Myometrial cell (primary cell): ENCODE data around the gene LCNL1. TPM values are rescaled to one million over a fixed set of nuclear protein-coding genes. Genes with fewer than 3 reads are reported as not detected.

Experiments
- total RNA-seq: library from RNA; depleted of rRNA; stranded (reverse); fragments of >200 nt; gene quantifications from 2 replicates; pipeline ENCODE4 v1.2.3, GENCODE V29; 2015

Gene LCNL1
- total RNA-seq: 0.29 and 0.35 TPM in 2 replicates

GRCh38 chr9:136982232-136983051 is at the start of gene LCNL1:
TSS of gene LCNL1 (plus strand) at chr9:136982993. CDS start at chr9:136983587, 594 bp downstream.

GRCh38 chr9:136944519-136945332 is 38.1 kb upstream of the LCNL1 start, which contains the start of the genes C8G and FBXW5:
TSS of gene C8G (plus strand) at chr9:136945243. CDS start at chr9:136945321, 78 bp downstream.
TSS of gene FBXW5 (minus strand) at chr9:136944738. CDS start at chr9:136944083, 655 bp downstream.

GRCh38 chr9:136951541-136952320 is 31.1 kb upstream of the LCNL1 start, which contains the start of gene LCN12:
TSS of gene LCN12 (plus strand) at chr9:136952273. CDS start at chr9:136952328, 55 bp downstream.

GRCh38 chr9:136977223-136977622 is 5.6 kb upstream of the LCNL1 start, which contains the start of gene PTGDS:
TSS of gene PTGDS (plus strand) at chr9:136977504. CDS start at chr9:136977579, 75 bp downstream.

GRCh38 chr9:136991993-136992818 is 9.4 kb downstream of the LCNL1 start, which contains the start of gene PAXX:
TSS of gene PAXX (plus strand) at chr9:136992422. CDS start at chr9:136992444, 22 bp downstream.

GRCh38 chr9:136996361-136997292 is 13.8 kb downstream of the LCNL1 start, which contains the start of gene CLIC3:
TSS of gene CLIC3 (minus strand) at chr9:136996568. CDS start at chr9:136996543, 25 bp downstream.

GRCh38 chr9:137027369-137028262 is 44.8 kb downstream of the LCNL1 start, which contains the start of gene ABCA2:
TSS of gene ABCA2 (minus strand) at chr9:137028237. CDS start at chr9:137028140, 97 bp downstream.

GRCh38 chr9:137031904-137032640 is 49.3 kb downstream of the LCNL1 start, which contains the start of gene FUT7:
TSS of gene FUT7 (minus strand) at chr9:137032088. CDS start at chr9:137031991, 97 bp downstream.

Other genes with a start within 250 kb of the LCNL1 start
- not detected in 2 replicates for gene LCN10, start 240.1 kb upstream of the LCNL1 start, total RNA-seq
- not detected in 2 replicates for gene LCN6, start 234.5 kb upstream of the LCNL1 start, total RNA-seq
- not detected in 2 replicates for gene LCN8, start 224.8 kb upstream of the LCNL1 start, total RNA-seq
- gene LCN15, start 218.5 kb upstream of the LCNL1 start, total RNA-seq: not detected in 2 replicates
- gene TMEM141, start 191.6 kb upstream of the LCNL1 start, total RNA-seq: 84.2 and 107 TPM in 2 replicates
- gene CCDC183, start 186.7 kb upstream of the LCNL1 start, total RNA-seq: under 0.01 TPM in 1 of 2 replicates, not detected in the other
- 93.4 and 94.1 TPM in 2 replicates for gene RABL6, start 175.0 kb upstream of the LCNL1 start, total RNA-seq
- gene AJM1, start 140.5 kb upstream of the LCNL1 start, total RNA-seq: 1.4 TPM in 1 of 2 replicates, not detected in the other
- 116 and 117 TPM in 2 replicates for gene PHPT1, start 133.6 kb upstream of the LCNL1 start, total RNA-seq
- gene MAMDC4, start 130.6 kb upstream of the LCNL1 start, total RNA-seq: 0.71 and 1.4 TPM in 2 replicates
- gene EDF1, start 116.7 kb upstream of the LCNL1 start, total RNA-seq: 389 and 408 TPM in 2 replicates
- 10.3 and 13.5 TPM in 2 replicates for gene TRAF2, start 96.5 kb upstream of the LCNL1 start, total RNA-seq
- gene FBXW5, start 38.3 kb upstream of the LCNL1 start, total RNA-seq: 150 and 202 TPM in 2 replicates
- gene C8G, start 37.8 kb upstream of the LCNL1 start, total RNA-seq: not detected in 2 replicates
- not detected in 2 replicates for gene LCN12, start 30.7 kb upstream of the LCNL1 start, total RNA-seq
- gene PTGDS, start 5.5 kb upstream of the LCNL1 start, total RNA-seq: 16.1 and 28.3 TPM in 2 replicates
- 38.8 and 45.3 TPM in 2 replicates for gene PAXX, start 9.4 kb downstream of the LCNL1 start, total RNA-seq
- 21.6 and 29.6 TPM in 2 replicates for gene CLIC3, start 13.6 kb downstream of the LCNL1 start, total RNA-seq
- 12.8 and 52.2 TPM in 2 replicates for gene ABCA2, start 45.2 kb downstream of the LCNL1 start, total RNA-seq
- not detected in 2 replicates for gene FUT7, start 49.1 kb downstream of the LCNL1 start, total RNA-seq
- gene NPDC1, start 63.2 kb downstream of the LCNL1 start, total RNA-seq: 24.2 and 27.3 TPM in 2 replicates
- 0.58 TPM in 1 of 2 replicates, not detected in the other for gene ENTPD2, start 71.1 kb downstream of the LCNL1 start, total RNA-seq
- 17.3 and 17.5 TPM in 2 replicates for gene SAPCD2, start 87.6 kb downstream of the LCNL1 start, total RNA-seq
- gene UAP1L1, start 94.5 kb downstream of the LCNL1 start, total RNA-seq: 4.6 and 5.5 TPM in 2 replicates
- 122 and 133 TPM in 2 replicates for gene MAN1B1, start 104.0 kb downstream of the LCNL1 start, total RNA-seq
- gene DPP7, start 131.7 kb downstream of the LCNL1 start, total RNA-seq: 62.6 and 81.0 TPM in 2 replicates
- gene GRIN1, start 156.2 kb downstream of the LCNL1 start, total RNA-seq: not detected in 2 replicates
- not detected in 2 replicates for gene LRRC26, start 187.1 kb downstream of the LCNL1 start, total RNA-seq
- not detected in 2 replicates for gene TMEM210, start 189.1 kb downstream of the LCNL1 start, total RNA-seq
- 10.7 and 16.3 TPM in 2 replicates for gene ANAPC2, start 205.6 kb downstream of the LCNL1 start, total RNA-seq
- 69.1 and 154 TPM in 2 replicates for gene SSNA1, start 205.7 kb downstream of the LCNL1 start, total RNA-seq
- gene TPRN, start 217.7 kb downstream of the LCNL1 start, total RNA-seq: 9.2 and 14.7 TPM in 2 replicates
- gene TMEM203, start 222.7 kb downstream of the LCNL1 start, total RNA-seq: 36.5 and 50.7 TPM in 2 replicates
- gene NDOR1, start 222.7 kb downstream of the LCNL1 start, total RNA-seq: 12.4 and 19.0 TPM in 2 replicates
- gene RNF208, start 239.2 kb downstream of the LCNL1 start, total RNA-seq: not detected in 2 replicates
- 2.3 and 2.8 TPM in 2 replicates for gene CYSRT1, start 242.2 kb downstream of the LCNL1 start, total RNA-seq
- gene RNF224, start 244.5 kb downstream of the LCNL1 start, total RNA-seq: not detected in 2 replicates
- gene SLC34A3, start 247.9 kb downstream of the LCNL1 start, total RNA-seq: not detected in 2 replicates